Kidney (tissue), 14 donors: Measurements from ENCODE around the gene HHAT. TPM values are rescaled to one million over a fixed set of nuclear protein-coding genes. Genes with fewer than 3 reads are reported as not detected.

Experiments used
- DNase-seq, 5 donors: peaks; one replicate each; pipeline ENCODE4 v3.0.0-alpha.2; 2013 to 2020
- FAIRE-seq: peaks from 2 replicates; lab custom pipeline; 2012; peaks lifted over from hg19 to GRCh38; lab: Jason Lieb, UNC
- H3K27ac ChIP-seq, 2 donors: one replicate each; pipeline ENCODE4 v1.7.0; 2013; ENCODE audit warnings: low read depth in 2 of 2, low read length in 2 of 2, inconsistent platforms in 1 of 2
- H3K27me3 ChIP-seq: one replicate; pipeline ENCODE4 v1.7.1; 2013; ENCODE audit warnings: low read length, inconsistent platforms; ENCODE audit not compliant: control insufficient read depth, insufficient read depth
- H3K36me3 ChIP-seq, 3 donors: one replicate each; pipeline versions ENCODE4 v1.7.0 to v1.7.1; 2013; ENCODE audit warnings: low read length in 3 of 3, control low read depth in 1 of 3, inconsistent platforms in 1 of 3; ENCODE audit not compliant: insufficient read depth in 3 of 3, control insufficient read depth in 2 of 3
- H3K4me1 ChIP-seq, 3 donors: one replicate each; pipeline versions ENCODE4 v1.7.0 to v1.7.1; 2013; ENCODE audit warnings: low read length in 3 of 3, inconsistent platforms in 1 of 3, low read depth in 1 of 3; ENCODE audit not compliant: control insufficient read depth in 2 of 3, insufficient read depth in 2 of 3
- H3K4me3 ChIP-seq, 3 donors: one replicate each; pipeline versions ENCODE4 v1.7.0 to v1.8.1; 2013; ENCODE audit warnings: low read length in 3 of 3, control low read depth in 1 of 3, inconsistent platforms in 1 of 3
- H3K9ac ChIP-seq, 3 donors: one replicate each; pipeline versions ENCODE4 v1.7.0 to v1.7.1; 2013; ENCODE audit warnings: low read length in 3 of 3, control low read depth in 1 of 3, inconsistent platforms in 1 of 3
- H3K9me3 ChIP-seq, 3 donors: one replicate each; pipeline versions ENCODE4 v1.7.0 to v1.7.1; 2013; ENCODE audit warnings: low read length in 3 of 3, control low read depth in 1 of 3, inconsistent platforms in 1 of 3; ENCODE audit not compliant: control insufficient read depth in 2 of 3, insufficient read depth in 1 of 3
- intact Hi-C: fragments of 100-400 bp; cut with DNase I; formaldehyde crosslinking; loops from one replicate; pipeline ENCODE4 v1.11.1; 2022
- polyA plus RNA-seq: library from polyadenylated mRNA; stranded (reverse); fragments of 350-450 nt; fragmentation: Illumina TruSeq; extraction: RNeasy Lipid Tissue Mini Kit (QIAGEN cat#74804); gene quantifications from one replicate; pipeline ENCODE4 v1.2.3, GENCODE V29; 2014; ENCODE audit warnings: low read depth, low replicate concordance; ENCODE audit not compliant: insufficient read depth
- total RNA-seq: library from RNA; stranded (reverse); fragmentation: NEBNext Ultra II Directional; extraction: Animal tissue kit (Norgen Biotek cat#: 25700); gene quantifications from one replicate; pipeline ENCODE4 v1.2.1, GENCODE V29; 2021
- TF ChIP-seq, protein P1 (sequence below): IDR thresholded peaks from 3 replicates; pipeline ENCODE4 v1.5.1; 2012; ENCODE audit warnings: mild to moderate bottlenecking, moderate library complexity, borderline replicate concordance; ENCODE audit not compliant: insufficient read depth; ENCODE audit errors: extremely low read depth
- donor health status: control.
- donor health status: control.
- donor health status: control.
- donor health status: control.
- donor health status: control.
- donor health status: DM: yes; HTN: yes; CAD: no.
- donor health status: Normal renal cell carcinoma (clear cell type).

The HHAT gene
- total and polyA plus RNA-seq, 2 donors from 2014 or later, result 5.5 to 9.7 TPM

- Histone ChIP-seq H3K9ac (no peak overlapping the region), H3K36me3 (no peaks in the 10 kb centered on the region), H3K27me3 (no peaks in the 10 kb centered on the region), H3K27ac (no peak overlapping the region), H3K9me3 (no peaks in the 10 kb centered on the region), H3K4me1 (no peaks in the 10 kb centered on the region), H3K4me3 (no peak overlapping the region)
- FAIRE-seq (no peak), DNase-seq (no peak)
- intact Hi-C loops, result no loop called here
- TF ChIP-seq, protein P1, sequence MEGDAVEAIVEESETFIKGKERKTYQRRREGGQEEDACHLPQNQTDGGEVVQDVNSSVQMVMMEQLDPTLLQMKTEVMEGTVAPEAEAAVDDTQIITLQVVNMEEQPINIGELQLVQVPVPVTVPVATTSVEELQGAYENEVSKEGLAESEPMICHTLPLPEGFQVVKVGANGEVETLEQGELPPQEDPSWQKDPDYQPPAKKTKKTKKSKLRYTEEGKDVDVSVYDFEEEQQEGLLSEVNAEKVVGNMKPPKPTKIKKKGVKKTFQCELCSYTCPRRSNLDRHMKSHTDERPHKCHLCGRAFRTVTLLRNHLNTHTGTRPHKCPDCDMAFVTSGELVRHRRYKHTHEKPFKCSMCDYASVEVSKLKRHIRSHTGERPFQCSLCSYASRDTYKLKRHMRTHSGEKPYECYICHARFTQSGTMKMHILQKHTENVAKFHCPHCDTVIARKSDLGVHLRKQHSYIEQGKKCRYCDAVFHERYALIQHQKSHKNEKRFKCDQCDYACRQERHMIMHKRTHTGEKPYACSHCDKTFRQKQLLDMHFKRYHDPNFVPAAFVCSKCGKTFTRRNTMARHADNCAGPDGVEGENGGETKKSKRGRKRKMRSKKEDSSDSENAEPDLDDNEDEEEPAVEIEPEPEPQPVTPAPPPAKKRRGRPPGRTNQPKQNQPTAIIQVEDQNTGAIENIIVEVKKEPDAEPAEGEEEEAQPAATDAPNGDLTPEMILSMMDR, result no peak
These were observed 356.6 kb downstream of the HHAT start for GRCh38 chr1:210685295-210685650.

DNA sequence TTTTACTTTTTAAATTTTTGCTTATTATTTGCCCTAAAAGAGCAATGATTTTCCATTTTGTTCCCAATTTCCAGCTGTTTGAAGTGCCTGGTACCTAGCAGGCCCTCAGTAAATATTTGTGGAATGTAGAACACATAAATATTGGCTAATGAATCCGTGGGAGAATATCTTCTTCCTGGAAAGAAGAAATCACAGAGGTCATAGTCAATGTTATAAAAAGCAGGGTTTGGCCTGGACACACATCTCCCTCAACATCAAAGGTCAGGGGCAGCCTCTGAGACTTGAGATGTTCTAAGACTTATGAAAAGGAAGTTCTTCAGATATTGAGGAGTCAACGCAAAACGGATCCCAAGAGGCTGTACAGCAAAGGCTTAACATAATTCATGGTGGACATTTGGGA, 358.1 kb downstream of the HHAT start:
- Histone ChIP-seq H3K4me3 (no peak overlapping the region), H3K9ac (no peak overlapping the region), H3K9me3 (no peaks in the 10 kb centered on the region), H3K4me1 (no peaks in the 10 kb centered on the region), H3K27me3 (no peaks in the 10 kb centered on the region), H3K36me3 (no peaks in the 10 kb centered on the region), H3K27ac (no peak overlapping the region)
- DNase-seq, result no peak
- FAIRE-seq, result no peak
- TF ChIP-seq, protein P1, result no peak
- intact Hi-C loops, result no loop called here

DNA sequence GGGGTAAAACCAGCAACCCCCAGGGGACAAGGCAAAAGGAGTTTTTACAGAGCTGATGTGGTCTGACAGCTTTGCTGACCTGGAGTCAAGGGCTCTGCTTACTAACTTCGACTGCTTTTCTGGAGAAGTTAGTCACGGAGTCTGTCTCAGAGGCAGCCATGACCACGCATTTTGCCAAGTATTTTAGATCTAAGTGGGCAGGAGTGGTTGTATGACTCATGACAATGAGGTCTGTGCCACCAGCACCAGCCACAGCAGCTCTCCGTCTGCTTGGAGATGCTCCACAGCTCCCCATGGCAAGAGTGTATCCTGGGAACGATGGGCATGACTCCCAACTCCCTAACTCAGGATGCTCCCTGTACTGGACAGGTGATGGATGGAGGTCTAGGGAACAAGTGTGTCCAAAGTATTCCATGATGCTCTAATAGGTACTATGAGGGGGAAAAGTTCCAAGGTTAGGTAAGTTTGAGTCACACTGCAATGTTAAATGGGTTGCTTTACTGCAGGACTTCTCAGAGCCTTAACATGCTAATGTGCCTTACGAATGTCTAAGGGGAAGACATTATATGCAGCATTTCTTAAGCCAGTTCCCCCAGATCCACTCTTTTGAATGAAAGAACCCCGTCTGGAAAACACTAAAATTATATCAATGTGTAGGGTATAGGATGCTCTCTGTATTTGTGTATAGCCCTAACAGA, 359.0 kb downstream of the HHAT start:
- Histone ChIP-seq H3K27ac (no peak overlapping the region), H3K9me3 (no peaks in the 10 kb centered on the region), H3K9ac (no peak overlapping the region), H3K4me1 (no peaks in the 10 kb centered on the region), H3K4me3 (no peak overlapping the region), H3K27me3 (no peaks in the 10 kb centered on the region), H3K36me3 (no peaks in the 10 kb centered on the region)
- DNase-seq (no peak), FAIRE-seq (no peak)
- intact Hi-C loops, result no loop called here
- TF ChIP-seq, protein P1, result no peak
